NCI-H526 treated with DMSO at 0.1 percent for 48 hours (cell line): ENCODE data around the gene SBF2.
A peak's percentile ranks its signal among the peaks of the same experiment; 100 is the strongest.

Source experiments
- DNase-seq: peaks from one replicate; lab custom pipeline; 2025; lab: John Stamatoyannopoulos, UW

Gene SBF2

DNA sequence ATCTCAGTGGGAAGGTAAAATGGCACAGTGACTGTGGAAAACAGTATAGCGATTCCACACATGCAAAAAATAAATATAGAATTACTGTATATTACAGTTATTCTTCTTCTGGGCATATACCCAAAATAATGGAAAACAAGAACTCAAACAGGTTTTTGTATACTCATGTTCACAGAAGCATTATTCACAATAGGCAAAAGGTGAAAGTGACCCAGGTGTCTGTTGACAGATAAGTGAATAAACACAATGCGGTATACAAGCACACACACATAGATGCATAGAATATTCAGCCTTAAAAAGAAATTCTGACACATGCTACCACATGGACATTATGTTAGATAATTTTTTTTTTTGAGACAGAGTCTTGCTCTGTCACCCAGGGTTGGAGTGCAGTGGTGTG lies 397.1 kb downstream of the SBF2 start:
- no peak for DNase-seq

DNA sequence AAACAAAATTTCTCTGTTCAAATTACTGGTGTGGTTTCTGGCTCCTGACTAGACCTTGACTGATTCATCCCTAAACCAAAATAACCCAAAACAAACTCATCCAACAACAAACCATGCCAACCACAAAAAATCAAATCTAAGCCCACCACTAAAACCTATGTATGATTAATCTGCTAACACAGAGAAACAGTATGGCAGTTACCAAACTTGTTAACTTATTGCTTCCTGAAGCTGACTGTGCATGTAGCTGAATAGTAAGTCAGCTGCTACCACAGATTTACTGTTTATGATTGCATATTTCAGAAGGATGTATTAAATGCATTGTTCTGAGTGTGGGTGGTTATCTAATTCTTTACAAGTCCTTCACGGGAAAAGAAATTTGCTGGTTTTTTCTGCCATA lies 399.0 kb downstream of the SBF2 start:
- no peak for DNase-seq

- DNase-seq: no peak
Measured at GRCh38 chr11:9893474-9893873, 400.5 kb downstream of the SBF2 start.

GRCh38 chr11:9888938-9889337 lies 405.1 kb downstream of the SBF2 start:
- no peak for DNase-seq

DNA sequence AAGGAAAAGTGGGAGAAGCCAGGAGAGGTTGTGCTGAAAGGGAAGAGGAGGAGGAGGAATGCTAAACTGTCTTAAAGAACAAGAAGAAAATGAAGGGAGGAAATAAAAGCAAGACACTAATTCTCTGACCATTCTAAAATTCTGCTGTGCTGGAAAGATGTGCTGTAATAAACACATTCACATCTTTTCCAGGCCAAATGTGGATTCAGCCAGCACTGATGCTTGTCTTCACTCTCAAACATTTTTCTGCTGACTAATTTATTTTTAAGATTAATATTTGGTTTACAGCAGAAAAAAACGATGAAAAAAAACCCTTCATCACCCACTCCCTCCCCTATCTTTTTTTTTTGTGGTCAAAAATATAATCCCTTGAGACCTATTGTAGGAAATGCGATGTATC lies 406.5 kb downstream of the SBF2 start:
- no peak for DNase-seq

DNA sequence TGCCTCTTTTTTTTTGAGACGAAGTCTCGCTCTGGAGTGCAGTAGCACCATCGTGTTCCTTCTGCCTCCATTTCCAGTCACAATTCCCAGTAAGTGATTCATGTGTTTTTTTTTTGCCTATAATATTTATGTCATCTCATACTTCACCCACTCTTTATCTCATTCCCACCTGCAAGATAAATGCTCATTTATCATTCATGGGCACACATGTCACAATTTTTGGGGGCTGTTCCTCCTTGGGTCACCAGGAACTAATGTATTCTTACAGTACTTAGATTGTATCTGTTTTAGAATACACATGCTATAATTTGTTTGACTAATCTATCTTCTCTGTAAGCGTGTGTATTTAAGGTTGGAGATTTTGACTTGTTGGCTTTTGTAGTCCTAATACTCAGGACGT lies 407.4 kb downstream of the SBF2 start:
- DNase-seq: no peak

DNA sequence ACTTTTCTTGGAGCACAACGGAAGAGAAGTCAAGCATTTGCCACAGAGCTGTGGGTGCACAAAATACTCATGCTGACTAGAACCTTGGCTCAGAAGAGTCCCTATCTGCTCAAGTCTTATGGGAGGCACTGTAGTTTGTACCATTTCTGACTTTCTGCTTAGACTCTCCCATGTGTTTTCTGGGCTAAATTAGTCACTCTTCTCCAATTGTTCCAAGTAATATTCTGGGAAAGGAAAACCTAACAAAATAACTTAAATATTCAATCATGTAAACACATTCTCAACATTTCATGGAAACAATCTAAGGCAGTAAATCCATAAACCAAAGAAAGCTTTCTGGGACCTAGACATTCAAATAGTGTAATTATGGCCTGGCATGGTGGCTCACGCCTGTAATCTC lies 409.4 kb downstream of the SBF2 start:
- no peak for DNase-seq

DNA sequence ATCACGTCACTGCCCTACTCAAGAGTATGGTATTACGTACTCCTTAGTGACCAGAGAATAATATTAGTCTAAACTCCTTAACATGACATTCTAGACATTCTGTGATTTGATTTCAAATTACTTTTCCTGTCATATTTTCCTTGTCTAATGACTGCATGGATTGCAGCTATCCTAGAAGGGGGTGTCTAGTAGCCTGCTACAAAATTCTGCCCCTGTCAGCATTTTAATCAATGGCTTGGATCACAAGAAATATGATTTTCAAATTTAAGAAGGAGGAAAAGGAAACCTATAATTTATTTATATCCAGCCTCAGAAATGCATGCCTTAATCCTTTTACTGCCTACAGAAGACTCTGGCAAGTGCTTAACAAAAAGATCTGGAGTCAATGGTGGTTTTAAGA lies 413.4 kb downstream of the SBF2 start:
- no peak for DNase-seq

- DNase-seq: no peak
Measured at GRCh38 chr11:9878936-9879335, 415.1 kb downstream of the SBF2 start.

DNA sequence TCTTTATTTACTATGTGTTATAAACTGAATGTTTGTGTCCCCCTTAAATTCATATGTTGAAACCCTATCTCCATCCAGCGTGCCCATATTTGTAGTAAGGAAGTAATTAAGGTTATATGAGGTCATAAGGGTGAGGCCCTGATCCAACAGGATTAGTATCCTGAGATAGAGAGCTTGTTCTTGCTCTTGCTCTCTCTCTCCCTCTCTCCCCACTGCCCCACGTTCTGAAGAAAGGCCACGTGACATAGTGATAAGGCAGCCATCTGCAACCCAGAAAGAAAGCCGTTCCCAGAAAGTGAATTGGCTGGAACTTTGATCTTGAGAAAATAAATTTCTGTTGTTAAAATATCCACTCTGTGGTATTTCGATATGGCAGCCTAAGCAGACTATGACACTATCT lies 417.7 kb downstream of the SBF2 start:
- no peak for DNase-seq

DNA sequence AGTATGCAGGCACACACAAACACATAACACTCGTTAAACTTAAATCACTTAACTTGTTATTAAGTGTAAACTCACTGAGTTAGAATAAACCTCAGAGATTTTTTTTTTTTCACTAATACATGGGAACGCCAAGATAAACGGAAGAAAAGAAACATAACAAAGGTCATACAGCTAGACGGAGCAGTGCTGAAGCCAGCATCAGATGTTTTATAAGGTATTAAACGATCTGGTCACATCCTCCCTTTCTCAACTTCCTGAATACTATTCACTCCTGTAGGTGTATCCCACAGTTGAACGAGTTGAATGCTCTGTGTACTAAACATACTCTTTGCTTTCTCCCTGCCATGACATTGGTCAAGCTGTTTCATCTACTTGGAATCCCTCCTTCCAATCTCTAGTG lies 418.2 kb downstream of the SBF2 start:
- DNase-seq: no peak

DNA sequence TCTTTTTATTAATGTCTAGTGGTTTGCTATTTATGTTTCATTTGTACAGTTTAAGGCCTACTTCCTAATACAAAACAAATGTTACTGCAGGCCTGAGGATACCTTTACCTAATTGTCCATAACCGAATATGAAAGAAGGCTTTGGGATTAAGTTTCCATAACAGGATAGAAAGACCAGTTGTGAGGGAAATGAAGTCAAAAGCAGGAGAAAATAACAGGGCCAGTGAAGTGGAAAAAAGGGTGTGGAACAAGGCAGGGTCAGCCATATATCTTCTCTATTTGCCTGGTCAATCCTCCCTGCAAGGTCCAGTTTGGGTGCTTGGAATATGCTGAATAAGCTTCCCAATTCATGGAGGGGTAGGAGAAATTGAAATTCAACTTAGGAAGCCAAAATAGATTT lies 418.6 kb downstream of the SBF2 start:
- no peak for DNase-seq

GRCh38 chr11:9874466-9874865 lies 419.6 kb downstream of the SBF2 start:
- no peak for DNase-seq

DNA sequence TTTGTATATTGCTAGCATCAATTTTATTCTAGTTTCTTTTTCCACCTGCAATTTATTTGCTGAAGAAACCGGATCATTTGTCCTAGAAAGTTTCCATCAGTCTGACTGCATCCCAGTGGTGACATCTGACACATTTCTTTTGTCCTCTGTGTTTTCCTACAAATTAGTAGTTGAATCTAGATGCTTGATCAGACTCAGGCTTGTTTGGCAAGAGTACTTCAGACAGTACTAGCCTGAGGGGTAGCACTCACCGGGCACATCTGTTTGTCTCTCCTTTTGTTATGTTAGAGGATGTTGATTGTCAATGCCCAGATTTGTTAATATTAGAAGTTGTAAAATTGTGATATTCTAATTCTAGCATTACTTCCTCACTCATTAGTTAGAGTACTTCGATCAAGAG lies 425.4 kb downstream of the SBF2 start:
- DNase-seq: no peak

- DNase-seq: no peak
Measured at GRCh38 chr11:9862981-9863380, 431.0 kb downstream of the SBF2 start.

DNA sequence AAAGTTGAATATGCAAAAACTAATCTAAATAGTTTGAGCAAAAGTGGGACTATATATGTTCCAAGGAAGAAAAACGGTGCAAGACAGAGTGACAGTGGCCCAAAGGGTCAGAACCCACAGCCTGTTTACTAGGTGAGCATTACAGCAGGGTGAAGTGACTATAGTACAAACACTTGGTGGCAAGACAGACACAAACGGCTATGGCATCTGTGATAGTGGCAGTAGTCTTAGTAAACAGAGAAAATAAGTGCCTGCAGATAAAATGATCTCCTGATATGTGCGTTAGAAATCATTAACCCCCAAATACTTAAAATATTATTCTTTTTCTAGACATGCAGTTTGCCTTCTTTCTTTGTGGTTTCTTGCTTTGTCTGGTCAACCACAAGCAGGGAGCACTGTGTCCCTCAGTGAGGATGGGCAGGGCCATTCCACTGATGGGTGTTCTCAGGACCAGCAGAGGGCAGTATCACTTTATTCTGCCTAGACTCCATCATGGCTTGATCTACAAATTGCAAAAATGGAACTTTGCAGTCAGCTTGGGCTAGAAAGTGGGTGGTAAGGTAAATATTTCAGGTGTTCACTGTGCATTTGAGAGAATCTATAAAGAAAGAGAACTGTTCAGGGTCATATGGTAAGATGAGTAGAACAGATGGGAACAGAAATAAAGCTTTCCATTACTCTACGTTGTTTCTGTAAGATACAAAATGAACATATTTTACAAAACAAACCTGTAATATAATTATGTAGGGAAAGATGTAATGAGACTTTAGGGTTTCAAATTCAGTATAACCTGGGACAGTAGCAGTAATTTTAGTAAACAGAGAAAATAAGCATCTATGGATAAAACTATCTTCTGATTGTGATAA lies 431.9 kb downstream of the SBF2 start:
- peak; percentile 53 for DNase-seq

DNA sequence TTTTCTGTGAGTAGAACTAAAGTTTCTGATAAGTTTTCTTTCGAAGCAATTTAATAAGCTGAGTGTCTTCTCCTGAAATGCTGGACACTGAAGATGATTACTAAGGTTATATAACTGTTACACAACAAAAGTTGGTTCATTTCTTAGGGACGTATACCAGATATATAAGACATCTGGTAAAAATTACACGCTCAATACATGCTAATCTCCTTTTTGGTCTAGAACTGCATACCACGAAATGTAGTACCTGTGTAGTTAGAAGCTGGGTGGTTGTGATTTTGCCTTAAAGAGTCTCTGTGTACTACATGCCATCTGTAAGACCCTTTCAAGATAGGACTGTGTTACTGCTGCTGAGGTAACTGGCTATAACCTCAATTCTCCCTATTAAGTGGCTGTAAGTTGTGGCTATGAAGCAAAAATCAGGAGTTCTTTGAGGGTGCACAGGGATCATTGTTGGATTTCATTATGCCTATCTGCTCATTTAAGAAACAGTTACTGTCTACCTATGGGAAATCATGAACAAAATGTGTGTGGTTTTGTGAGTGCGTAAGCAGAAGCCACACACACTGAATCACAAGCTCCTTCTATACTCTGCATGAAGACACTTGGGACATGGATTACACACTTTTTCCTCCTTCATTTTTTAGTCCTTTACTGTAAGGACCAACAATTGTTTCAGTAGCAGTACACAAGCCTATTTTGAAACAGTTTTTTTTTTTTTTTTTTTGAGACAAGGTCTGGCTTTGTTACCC lies 434.3 kb downstream of the SBF2 start:
- DNase-seq: no peak

DNA sequence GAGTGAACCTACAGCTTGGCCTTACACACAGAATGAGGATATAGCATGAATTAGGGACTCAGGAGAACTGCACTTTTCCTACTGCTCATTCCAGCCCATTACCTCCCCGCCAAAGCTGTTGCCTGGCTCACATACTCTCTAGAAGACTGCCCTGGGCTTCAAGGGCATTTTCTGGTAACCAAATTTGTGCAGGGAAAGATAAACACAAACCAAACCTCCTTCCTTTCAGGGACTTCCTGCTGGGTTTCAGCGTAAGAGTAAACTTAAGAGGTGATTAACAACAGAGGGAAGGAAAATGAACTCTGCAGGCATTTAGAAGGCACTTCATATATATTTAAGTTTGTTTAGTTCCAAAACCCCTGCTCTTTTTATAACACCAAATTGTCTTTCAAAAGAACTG lies 435.2 kb downstream of the SBF2 start:
- DNase-seq: peak; percentile 64

- no peak for DNase-seq
Measured at GRCh38 chr11:9858218-9858617, 435.8 kb downstream of the SBF2 start.

GRCh38 chr11:9855579-9856287 lies 438.3 kb downstream of the SBF2 start:
- DNase-seq: peak; percentile 63

DNA sequence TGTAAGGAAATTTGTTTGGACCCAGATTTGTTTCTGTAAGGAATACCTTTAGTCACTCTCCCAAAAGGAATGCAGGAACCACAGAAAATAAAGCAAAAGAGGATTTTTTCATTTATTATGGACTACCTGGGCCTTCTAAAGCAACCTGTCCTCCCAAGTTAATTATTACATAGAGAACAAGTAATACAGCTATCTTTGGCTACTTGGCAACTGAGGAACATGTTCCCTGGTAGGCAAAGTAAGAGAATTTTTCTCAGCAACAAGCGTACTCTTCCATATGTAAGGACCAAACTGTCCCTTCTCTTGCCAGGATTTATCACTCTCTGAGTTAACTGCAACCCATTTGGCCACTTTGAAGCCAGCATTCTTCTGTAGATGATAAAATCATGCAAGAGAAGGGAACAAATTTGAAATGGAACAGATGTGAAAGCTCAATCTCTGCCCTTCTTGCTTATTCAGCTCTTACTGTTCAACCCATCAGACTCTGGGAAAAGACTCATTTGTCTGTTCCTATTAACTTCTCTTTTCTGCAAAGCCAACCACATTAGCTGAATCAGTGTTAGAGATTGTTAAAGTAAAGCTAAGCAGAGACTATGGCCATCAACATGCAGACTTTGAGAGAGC lies 440.0 kb downstream of the SBF2 start:
- no peak for DNase-seq

- no peak for DNase-seq
Measured at GRCh38 chr11:9852465-9852864, 441.6 kb downstream of the SBF2 start.
